A549 (cell line): ENCODE results near the gene CACNG7.

Experiments
- RAD21 ChIP-seq, 2 experiments: fragments of >200 bp in 1 of 2; sonication (Bioruptor Twin) in 1 of 2; formaldehyde crosslinking in 1 of 2; IDR thresholded peaks in 1 of 2; conservative IDR thresholded peaks in 1 of 2; 2 replicates in 1 of 2; 3 replicates in 1 of 2; pipeline ENCODE4 v1.6.1; 2012 to 2018; ENCODE audit warnings: inconsistent platforms in 1 of 2
- ZSCAN20 ChIP-seq: fragments of 250-450 bp; sonication (Bioruptor Pico); IDR thresholded peaks from 2 replicates; pipeline ENCODE4 v1.8.0; 2022; ENCODE audit warnings: mild to moderate bottlenecking, moderate library complexity
- TF ChIP-seq, protein P1 (sequence below): fragments of >200 bp; sonication (Bioruptor Twin); formaldehyde crosslinking; IDR thresholded peaks from 3 replicates; pipeline ENCODE4 v1.5.1; 2016

- TF ChIP-seq, protein P1, sequence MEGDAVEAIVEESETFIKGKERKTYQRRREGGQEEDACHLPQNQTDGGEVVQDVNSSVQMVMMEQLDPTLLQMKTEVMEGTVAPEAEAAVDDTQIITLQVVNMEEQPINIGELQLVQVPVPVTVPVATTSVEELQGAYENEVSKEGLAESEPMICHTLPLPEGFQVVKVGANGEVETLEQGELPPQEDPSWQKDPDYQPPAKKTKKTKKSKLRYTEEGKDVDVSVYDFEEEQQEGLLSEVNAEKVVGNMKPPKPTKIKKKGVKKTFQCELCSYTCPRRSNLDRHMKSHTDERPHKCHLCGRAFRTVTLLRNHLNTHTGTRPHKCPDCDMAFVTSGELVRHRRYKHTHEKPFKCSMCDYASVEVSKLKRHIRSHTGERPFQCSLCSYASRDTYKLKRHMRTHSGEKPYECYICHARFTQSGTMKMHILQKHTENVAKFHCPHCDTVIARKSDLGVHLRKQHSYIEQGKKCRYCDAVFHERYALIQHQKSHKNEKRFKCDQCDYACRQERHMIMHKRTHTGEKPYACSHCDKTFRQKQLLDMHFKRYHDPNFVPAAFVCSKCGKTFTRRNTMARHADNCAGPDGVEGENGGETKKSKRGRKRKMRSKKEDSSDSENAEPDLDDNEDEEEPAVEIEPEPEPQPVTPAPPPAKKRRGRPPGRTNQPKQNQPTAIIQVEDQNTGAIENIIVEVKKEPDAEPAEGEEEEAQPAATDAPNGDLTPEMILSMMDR: no peak
- TF ChIP-seq ZSCAN20 (CRISPR knock-in tag): no peak
- TF ChIP-seq RAD21 (conservative IDR thresholded peaks at IDR 0.05 in 1 of 2, IDR thresholded peaks at IDR 0.05 in 1 of 2): no peak
These were observed 18.7 kb downstream of the CACNG7 start for GRCh38 chr19:53927739-53928138.
